Measurements from ENCODE around the gene SRPK2.

GRCh38 chr7:105350906-105351305 lies 37.8 kb downstream of the SRPK2 start:
- TF ChIP-seq NR2F1 (CRISPR knock-in tag; IDR thresholded peaks at IDR 0.05) (no peak), FOSL1 (CRISPR knock-in tag; IDR thresholded peaks at IDR 0.05; ENCODE audit: borderline replicate concordance) (no peak), CTCF (CRISPR knock-in tag; IDR thresholded peaks at IDR 0.05) (no peak), FOXK2 (IDR thresholded peaks at IDR 0.05) (no peak), PRDM10 (CRISPR knock-in tag; IDR thresholded peaks at IDR 0.05; ENCODE audit: low read depth) (no peak), NFIC (IDR thresholded peaks at IDR 0.05; ENCODE audit: low read length) (no peak), CENPX (CRISPR knock-in tag; IDR thresholded peaks at IDR 0.05) (no peak), CBX5 (CRISPR knock-in tag; IDR thresholded peaks at IDR 0.05; ENCODE audit: borderline replicate concordance) (no peak), ARNTL (CRISPR knock-in tag; IDR thresholded peaks at IDR 0.05) (no peak), YEATS4 (CRISPR knock-in tag; IDR thresholded peaks at IDR 0.05; ENCODE audit: borderline replicate concordance) (no peak), ZNF274 (CRISPR knock-in tag; IDR thresholded peaks at IDR 0.05) (no peak), ZFP62 (CRISPR knock-in tag; IDR thresholded peaks at IDR 0.05) (no peak), ZNF563 (CRISPR knock-in tag; IDR thresholded peaks at IDR 0.05) (no peak)

Data from HepG2 (cell line).